Measurements from ENCODE around the gene NANOS3. TPM values are rescaled to one million over a fixed set of nuclear protein-coding genes. Genes with fewer than 3 reads are reported as not detected.

Gene NANOS3
- total and polyA plus RNA-seq, 9 of the 15 experiments (the other 6 are each of a cell fraction or from before 2014, with no cell fraction given) = not detected

GRCh38 chr19:13905634-13906520, 28.9 kb downstream of the NANOS3 start, which contains the start of the genes BRME1 and CC2D1A (continued):
- TF ChIP-seq RBM34 (IDR thresholded peaks at IDR 0.05; ENCODE audit: borderline replicate concordance, insufficient read depth, low read length) = 0 out of 2 replicates have a peak, but pooled peaks have one; percentile 60
- no peak; the same call in 1 of the 2 replicates for TF ChIP-seq ZNF212 (CRISPR knock-in tag; IDR thresholded peaks at IDR 0.05)
- TF ChIP-seq ZNF174 (CRISPR knock-in tag; IDR thresholded peaks at IDR 0.05) = no peak
- TF ChIP-seq PHF20 (IDR thresholded peaks at IDR 0.05; ENCODE audit: partially characterized antibody) = peak; percentile 71
- no peak for TF ChIP-seq SNRNP70 (optimal IDR thresholded peaks at IDR 0.05; ENCODE audit: low read depth, low read length)
- TF ChIP-seq USF1 (CRISPR knock-in tag; IDR thresholded peaks at IDR 0.05) = peak; percentile 56
- no peak for TF ChIP-seq TAF9B (IDR thresholded peaks at IDR 0.05; ENCODE audit: partially characterized antibody)
- TF ChIP-seq ARNT (IDR thresholded peaks at IDR 0.05) = no peak
- no peak for TF ChIP-seq ZNF778 (CRISPR knock-in tag; IDR thresholded peaks at IDR 0.05)
- TF ChIP-seq TSC22D4 (tag; IDR thresholded peaks at IDR 0.05) = no peak
- no peak for TF ChIP-seq ZFP1 (CRISPR knock-in tag; IDR thresholded peaks at IDR 0.05)
- TF ChIP-seq ZNF407 (IDR thresholded peaks at IDR 0.05; ENCODE audit: low read depth) = no peak
- TF ChIP-seq TRIM25 (IDR thresholded peaks at IDR 0.05; ENCODE audit: borderline replicate concordance) = no peak
- TF ChIP-seq HNRNPH1 (optimal IDR thresholded peaks at IDR 0.05; ENCODE audit: low read depth, low read length) = no peak
- TF ChIP-seq GTF2A2 (tag; IDR thresholded peaks at IDR 0.05) = no peak
- TF ChIP-seq ZC3H11A (IDR thresholded peaks at IDR 0.05; ENCODE audit: low read depth, low read length) = no peak
- TF ChIP-seq SIRT6 (IDR thresholded peaks at IDR 0.05; ENCODE audit: low read depth, low read length) = no peak
- TF ChIP-seq NCOA4 (IDR thresholded peaks at IDR 0.05; ENCODE audit: partially characterized antibody) = no peak
- TF ChIP-seq ZNF583 (CRISPR knock-in tag; IDR thresholded peaks at IDR 0.05) = 0 out of 2 replicates have a peak, but pooled peaks have one; percentile 14
